CD14-positive monocyte (primary cell): ENCODE data around the gene DOK6. TPM values are rescaled to one million over a fixed set of nuclear protein-coding genes. Genes with fewer than 3 reads are reported as not detected.

ENCODE experiments used
- DNase-seq, 3 donors: peaks; one replicate each; pipeline ENCODE4 v3.0.0-alpha.2; 2011 to 2022
- H2AFZ ChIP-seq: 2 replicates; pipeline ENCODE4 v1.6.0; 2012; ENCODE audit warnings: mild to moderate bottlenecking, low read depth, low read length, inconsistent platforms; ENCODE audit not compliant: insufficient read depth, poor library complexity, severe bottlenecking
- H3K27ac ChIP-seq, 2 donors: 1 replicate in 1 of 2; 2 replicates in 1 of 2; pipeline ENCODE4 v1.5.1; 2012 to 2013; ENCODE audit warnings: low read length in 2 of 2, control low read depth in 1 of 2, inconsistent platforms in 1 of 2, low read depth in 1 of 2, mild to moderate bottlenecking in 1 of 2
- H3K27me3 ChIP-seq, 2 donors: one replicate each; pipeline versions ENCODE4 v1.6.0 to v1.6.1; 2011 to 2013; ENCODE audit warnings: low read length in 2 of 2; ENCODE audit not compliant: control insufficient read depth in 2 of 2, insufficient read depth in 2 of 2
- H3K36me3 ChIP-seq, 2 donors: replicated peaks in 1 of 2; 1 replicate in 1 of 2; 2 replicates in 1 of 2; pipeline versions ENCODE4 v1.5.1 to v1.6.1; 2012 to 2013; ENCODE audit warnings: low read length in 2 of 2, control low read depth in 1 of 2, inconsistent platforms in 1 of 2, mild to moderate bottlenecking in 1 of 2; ENCODE audit not compliant: insufficient read depth in 2 of 2, control insufficient read depth in 1 of 2
- H3K4me1 ChIP-seq, 2 donors: 1 replicate in 1 of 2; 2 replicates in 1 of 2; pipeline versions ENCODE4 v1.5.1 to v1.6.1; 2012 to 2013; ENCODE audit warnings: low read length in 2 of 2, control low read depth in 1 of 2, inconsistent platforms in 1 of 2, mild to moderate bottlenecking in 1 of 2, moderate library complexity in 1 of 2; ENCODE audit not compliant: insufficient read depth in 2 of 2, control insufficient read depth in 1 of 2
- H3K4me2 ChIP-seq: replicated peaks from 2 replicates; pipeline ENCODE3; 2012; ENCODE audit warnings: low read length, moderate library complexity, mild to moderate bottlenecking; ENCODE audit not compliant: poor library complexity, severe bottlenecking; ENCODE audit errors: extremely low read depth
- H3K4me3 ChIP-seq, 3 experiments: fragments of 200-600 bp in 1 of 3; sonication (generic) in 1 of 3; replicated peaks in 1 of 3; 1 replicate in 2 of 3; 2 replicates in 1 of 3; pipeline ENCODE4 v1.5.1; 2011 to 2013; ENCODE audit warnings: low read length in 3 of 3, mild to moderate bottlenecking in 3 of 3, control low read depth in 2 of 3, low read depth in 2 of 3, inconsistent platforms in 1 of 3, moderate library complexity in 1 of 3
- H3K79me2 ChIP-seq: 2 replicates; pipeline ENCODE4 v1.6.0; 2012; ENCODE audit warnings: mild to moderate bottlenecking, control low read depth, inconsistent platforms, low read length, moderate library complexity; ENCODE audit not compliant: insufficient read depth
- H3K9ac ChIP-seq: 2 replicates; pipeline ENCODE4 v1.6.0; 2017; ENCODE audit warnings: low read length, mild to moderate bottlenecking; ENCODE audit not compliant: insufficient read depth, poor library complexity, severe bottlenecking
- H3K9me3 ChIP-seq, 2 donors: replicated peaks in 1 of 2; 1 replicate in 1 of 2; 2 replicates in 1 of 2; pipeline versions ENCODE4 v1.5.1 to v1.6.1; 2012 to 2013; ENCODE audit warnings: low read length in 2 of 2, control low read depth in 1 of 2; ENCODE audit not compliant: control insufficient read depth in 1 of 2, insufficient read depth in 1 of 2
- H4K20me1 ChIP-seq: 2 replicates; pipeline ENCODE4 v1.6.0; 2012; ENCODE audit warnings: mild to moderate bottlenecking, low read length, control low read depth, moderate library complexity; ENCODE audit not compliant: insufficient read depth
- H3K27ac Mint-ChIP-seq, 7 donors: one replicate each; pipeline ENCODE4 v1.8.0; 2020; ENCODE audit warnings: mild to moderate bottlenecking in 7 of 7, mixed read lengths in 7 of 7, moderate library complexity in 6 of 7, inconsistent platforms in 2 of 7
- H3K27me3 Mint-ChIP-seq, 3 donors: one replicate each; pipeline ENCODE4 v1.8.0; 2021 to 2022; ENCODE audit warnings: low read depth in 3 of 3, mild to moderate bottlenecking in 3 of 3, mixed read lengths in 3 of 3, moderate library complexity in 3 of 3, inconsistent platforms in 1 of 3
- H3K36me3 Mint-ChIP-seq, 2 donors: one replicate each; pipeline ENCODE4 v1.8.0; 2020; ENCODE audit warnings: mixed read lengths in 2 of 2, inconsistent platforms in 1 of 2, mild to moderate bottlenecking in 1 of 2
- H3K4me1 Mint-ChIP-seq: one replicate; pipeline ENCODE4 v1.8.0; 2020; ENCODE audit warnings: mild to moderate bottlenecking, mixed read lengths
- H3K4me3 Mint-ChIP-seq, 2 donors: one replicate each; pipeline ENCODE4 v1.8.0; 2020; ENCODE audit warnings: mild to moderate bottlenecking in 2 of 2, mixed read lengths in 2 of 2, moderate library complexity in 1 of 2
- H3K9me3 Mint-ChIP-seq, 7 donors: one replicate each; pipeline ENCODE4 v1.8.0; 2020 to 2022; ENCODE audit warnings: mixed read lengths in 7 of 7, mild to moderate bottlenecking in 6 of 7, moderate library complexity in 6 of 7, inconsistent platforms in 2 of 7
- WGBS: methylation state at CpG from one replicate; pipeline ENCODE4 v1.1.5; 2013; ENCODE audit warnings: missing lambda C conversion rate; ENCODE audit not compliant: insufficient coverage; 5-methylcytosine and 5-hydroxymethylcytosine counted together
- intact Hi-C, 2 donors: fragments of 100-400 bp; cut with micrococcal nuclease; formaldehyde crosslinking; loops; one replicate each; pipeline versions ENCODE4 v1.15.0 to v1.15.1; 2023
- polyA plus RNA-seq, 3 donors: library from polyadenylated mRNA; depleted of rRNA in 1 of 3; unstranded in 2 of 3; stranded (reverse) in 1 of 3; fragments of 300-500 nt in 2 of 3; fragments of >200 nt in 1 of 3; fragmentation: Illumina TruSeq in 2 of 3; gene quantifications; 1 replicate in 2 of 3; 2 replicates in 1 of 3; pipeline ENCODE4 v1.2.3, GENCODE V29; 2012 to 2021
- TF ChIP-seq, protein P1 (sequence below): fragments of 200-600 bp; IDR thresholded peaks from one replicate; pipeline ENCODE4 v1.8.0; 2022; ENCODE audit warnings: antibody characterized with exemption, mild to moderate bottlenecking

DOK6 gene
- polyA plus RNA-seq, 3 donors, result not detected

GRCh38 chr18:69447886-69448285 lies 47.2 kb downstream of the DOK6 start:
- no peaks in the 10 kb centered on the region for H3K27me3 ChIP-seq
- no peak overlapping the region for H3K4me3 Mint-ChIP-seq
- no peaks in the 10 kb centered on the region for H3K4me1 ChIP-seq
- no peaks in the 10 kb centered on the region for H3K4me1 Mint-ChIP-seq
- H3K9me3 ChIP-seq, result peaks cover 6 to 9% of the 10 kb centered on the region in 2 donors
- TF ChIP-seq, protein P1, sequence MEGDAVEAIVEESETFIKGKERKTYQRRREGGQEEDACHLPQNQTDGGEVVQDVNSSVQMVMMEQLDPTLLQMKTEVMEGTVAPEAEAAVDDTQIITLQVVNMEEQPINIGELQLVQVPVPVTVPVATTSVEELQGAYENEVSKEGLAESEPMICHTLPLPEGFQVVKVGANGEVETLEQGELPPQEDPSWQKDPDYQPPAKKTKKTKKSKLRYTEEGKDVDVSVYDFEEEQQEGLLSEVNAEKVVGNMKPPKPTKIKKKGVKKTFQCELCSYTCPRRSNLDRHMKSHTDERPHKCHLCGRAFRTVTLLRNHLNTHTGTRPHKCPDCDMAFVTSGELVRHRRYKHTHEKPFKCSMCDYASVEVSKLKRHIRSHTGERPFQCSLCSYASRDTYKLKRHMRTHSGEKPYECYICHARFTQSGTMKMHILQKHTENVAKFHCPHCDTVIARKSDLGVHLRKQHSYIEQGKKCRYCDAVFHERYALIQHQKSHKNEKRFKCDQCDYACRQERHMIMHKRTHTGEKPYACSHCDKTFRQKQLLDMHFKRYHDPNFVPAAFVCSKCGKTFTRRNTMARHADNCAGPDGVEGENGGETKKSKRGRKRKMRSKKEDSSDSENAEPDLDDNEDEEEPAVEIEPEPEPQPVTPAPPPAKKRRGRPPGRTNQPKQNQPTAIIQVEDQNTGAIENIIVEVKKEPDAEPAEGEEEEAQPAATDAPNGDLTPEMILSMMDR, result no peak
- H2AFZ ChIP-seq, result no peak overlapping the region
- no peak for DNase-seq
- no peak overlapping the region for H3K4me3 ChIP-seq
- WGBS, result no CpG with 5 or more reads among the region's 1 CpG
- no peaks in the 10 kb centered on the region for H3K79me2 ChIP-seq
- H3K9me3 Mint-ChIP-seq, result peaks cover 0 to 6% (median 3%) of the 10 kb centered on the region in 7 donors
- no peaks in the 10 kb centered on the region for H3K27me3 Mint-ChIP-seq
- intact Hi-C loops, result no loop called here
- H3K36me3 Mint-ChIP-seq, result no peaks in the 10 kb centered on the region
- H3K9ac ChIP-seq, result no peak overlapping the region
- H3K4me2 ChIP-seq, result no peak overlapping the region
- H4K20me1 ChIP-seq, result no peaks in the 10 kb centered on the region
- no peaks in the 10 kb centered on the region for H3K36me3 ChIP-seq
- H3K27ac Mint-ChIP-seq, result no peak overlapping the region
- H3K27ac ChIP-seq, result no peak overlapping the region

DNA sequence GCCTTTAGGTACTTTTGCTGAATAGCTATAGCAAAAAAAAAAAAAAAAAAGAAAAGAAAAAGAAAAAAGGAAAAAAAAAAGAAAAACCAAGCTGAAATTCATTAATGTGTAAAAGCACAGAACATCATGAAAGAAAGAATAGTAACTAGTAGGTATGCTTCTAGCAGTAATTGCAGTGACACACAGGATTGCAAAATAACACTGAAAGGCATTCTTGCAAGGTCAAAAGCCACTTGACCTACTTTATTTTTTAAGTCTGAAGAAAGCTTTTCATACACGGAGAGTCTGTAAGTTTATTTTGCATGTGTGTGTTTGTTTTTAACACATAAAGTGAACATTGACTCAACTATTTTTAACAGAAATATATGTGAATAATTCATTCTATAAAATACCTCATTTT lies 54.4 kb downstream of the DOK6 start:
- peaks cover 0 to 2% (median 0%) of the 10 kb centered on the region in 3 donors for H3K27me3 Mint-ChIP-seq
- no peaks in the 10 kb centered on the region for H3K36me3 ChIP-seq
- H3K4me1 ChIP-seq, result no peaks in the 10 kb centered on the region
- H3K27me3 ChIP-seq, result no peaks in the 10 kb centered on the region
- H3K27ac Mint-ChIP-seq, result no peak overlapping the region
- intact Hi-C loops, result no loop called here
- H3K36me3 Mint-ChIP-seq, result no peaks in the 10 kb centered on the region
- no peak overlapping the region for H3K4me3 Mint-ChIP-seq
- no peaks in the 10 kb centered on the region for H3K4me1 Mint-ChIP-seq
- H3K4me3 ChIP-seq, result no peak overlapping the region
- no peaks in the 10 kb centered on the region for H3K79me2 ChIP-seq
- no CpG with 5 or more reads among the region's 1 CpG for WGBS
- DNase-seq, result no peak
- peaks cover 0 to 9% (median 3%) of the 10 kb centered on the region in 7 donors for H3K9me3 Mint-ChIP-seq
- TF ChIP-seq, protein P1, result no peak
- H3K27ac ChIP-seq, result no peak overlapping the region
- no peak overlapping the region for H3K4me2 ChIP-seq
- no peak overlapping the region for H3K9ac ChIP-seq
- H4K20me1 ChIP-seq, result no peaks in the 10 kb centered on the region
- H3K9me3 ChIP-seq, result no peaks in the 10 kb centered on the region
- no peak overlapping the region for H2AFZ ChIP-seq
